HG02798 (cell line): ENCODE data around the gene AK8.

ENCODE experiments used
- ATAC-seq: cut with Tn5 transposase; IDR thresholded peaks from one replicate; pipeline ENCODE4 v1.9.1; 2021; ENCODE audit warnings: mild to moderate bottlenecking; ENCODE audit not compliant: unreplicated experiment, poor library complexity

Gene AK8

GRCh38 chr9:132681561-132681960 is 196.5 kb downstream of the AK8 start:
- ATAC-seq: no peak

GRCh38 chr9:132679946-132680625 is 198.0 kb downstream of the AK8 start:
- no peak for ATAC-seq

DNA sequence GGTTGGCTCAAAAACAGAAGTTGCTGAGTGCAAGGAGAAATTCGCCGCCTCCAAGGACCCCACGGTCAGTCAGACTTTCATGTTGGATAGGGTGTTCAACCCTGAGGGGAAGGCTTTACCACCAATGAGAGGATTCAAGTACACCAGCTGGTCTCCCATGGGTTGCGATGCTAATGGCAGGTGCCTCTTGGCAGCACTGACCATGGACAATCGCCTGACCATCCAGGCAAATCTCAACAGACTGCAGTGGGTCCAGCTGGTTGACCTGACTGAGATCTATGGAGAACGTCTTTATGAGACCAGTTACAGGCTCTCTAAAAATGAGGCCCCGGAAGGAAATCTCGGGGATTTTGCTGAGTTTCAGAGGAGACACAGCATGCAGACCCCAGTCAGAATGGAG is 200.1 kb downstream of the AK8 start:
- ATAC-seq: no peak
